HAP-1 (cell line): Measurements from ENCODE around the gene SLC16A2.
"Not testable (repeated sequence)": the region's sequence is repeated elsewhere in the genome, so short reads cannot be mapped to it uniquely, and the experiment has no call there.

Experiments
- DNase-seq, 2 experiments: peaks; one replicate each; pipeline ENCODE4 v3.0.0-alpha.2; 2016 to 2020; ENCODE audit warnings: low spot score in 2 of 2
- H3K27me3 ChIP-seq: fragments of 250-450 bp; sonication (Bioruptor Pico); 2 replicates; pipeline ENCODE4 v1.5.1; 2020; ENCODE audit warnings: low read depth, mild to moderate bottlenecking, moderate library complexity
- H3K36me3 ChIP-seq: fragments of 250-450 bp; sonication (Bioruptor Pico); replicated peaks from 2 replicates; pipeline ENCODE4 v1.5.1; 2020; ENCODE audit warnings: mild to moderate bottlenecking
- H3K4me1 ChIP-seq: fragments of 250-450 bp; sonication (Bioruptor Pico); 2 replicates; pipeline ENCODE4 v1.5.1; 2020; ENCODE audit warnings: mild to moderate bottlenecking
- H3K4me3 ChIP-seq: fragments of 250-450 bp; sonication (Bioruptor Pico); 2 replicates; pipeline ENCODE4 v1.5.1; 2020; ENCODE audit warnings: mild to moderate bottlenecking, moderate library complexity
- H3K9me3 ChIP-seq: fragments of 250-450 bp; sonication (Bioruptor Pico); 2 replicates; pipeline ENCODE4 v1.5.1; 2020; ENCODE audit warnings: mild to moderate bottlenecking, moderate library complexity
- in situ Hi-C: fragments of 300-500 bp; cut with MboI; formaldehyde crosslinking; loops from 3 replicates; pipeline ENCODE4 v1.14.3; 2020; ENCODE audit warnings: low sequenced_read_pairs, inconsistent platforms, mixed read lengths

The SLC16A2 gene

DNA sequence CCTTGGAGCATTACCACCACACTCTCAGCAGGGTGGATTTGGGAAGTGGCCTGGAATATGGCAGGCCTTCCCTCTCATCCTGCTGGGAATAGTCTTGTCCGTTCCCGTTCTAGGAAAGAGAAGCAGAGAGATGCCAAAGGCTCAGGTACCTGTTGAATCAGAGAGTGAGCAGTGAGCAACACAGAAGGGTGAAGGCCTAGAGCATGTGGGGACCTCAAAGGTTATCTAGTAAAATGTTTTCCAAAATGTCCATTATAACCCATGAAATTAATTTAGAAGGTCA, 30.8 kb downstream of the SLC16A2 start:
- DNase-seq = no peak
- Histone ChIP-seq H3K4me1 (no peaks in the 10 kb centered on the region), H3K4me3 (no peak overlapping the region), H3K9me3 (no peaks in the 10 kb centered on the region), H3K27me3 (no peaks in the 10 kb centered on the region), H3K36me3 (no peaks in the 10 kb centered on the region)
- in situ Hi-C loops = no loop called here

- in situ Hi-C loops = no loop called here
- Histone ChIP-seq H3K4me1 (no peaks in the 10 kb centered on the region), H3K27me3 (no peaks in the 10 kb centered on the region), H3K4me3 (no peak overlapping the region), H3K9me3 (no peaks in the 10 kb centered on the region), H3K36me3 (no peaks in the 10 kb centered on the region)
- no peak for DNase-seq
Measured at GRCh38 chrX:74453178-74453577, 31.9 kb downstream of the SLC16A2 start.

GRCh38 chrX:74454233-74454632, 32.9 kb downstream of the SLC16A2 start:
- in situ Hi-C loops, H3K27me3 ChIP-seq, H3K9me3 ChIP-seq, H3K4me3 ChIP-seq, DNase-seq, H3K36me3 ChIP-seq, H3K4me1 ChIP-seq: not testable (repeated sequence)

DNA sequence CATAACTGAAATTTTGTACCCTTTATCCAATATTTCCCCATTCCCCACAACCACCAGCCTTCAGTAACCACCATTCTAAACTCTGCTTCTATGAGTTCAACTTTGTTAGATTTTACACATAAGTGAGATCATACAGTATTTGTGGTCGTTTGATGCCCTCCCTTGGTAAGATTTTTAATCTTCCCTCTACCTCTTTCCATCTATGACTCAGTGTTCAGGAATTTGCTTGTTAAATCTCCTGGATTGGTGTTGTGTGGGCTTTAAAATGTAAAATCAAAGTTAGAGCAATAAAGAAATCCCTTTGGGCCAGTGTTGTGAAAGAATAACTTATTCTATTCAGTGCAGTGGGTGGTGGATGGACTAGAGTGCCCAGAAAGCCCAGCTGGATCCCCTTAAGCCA, 37.4 kb downstream of the SLC16A2 start:
- DNase-seq = peak; percentile 51 to 77
- Histone ChIP-seq H3K4me1 (peaks cover 3% of the 10 kb centered on the region), H3K36me3 (no peaks in the 10 kb centered on the region), H3K4me3 (no peak overlapping the region), H3K27me3 (no peaks in the 10 kb centered on the region), H3K9me3 (no peaks in the 10 kb centered on the region)
- in situ Hi-C loops = no loop called here

GRCh38 chrX:74461384-74461783, 40.1 kb downstream of the SLC16A2 start:
- no peaks in the 10 kb centered on the region for H3K9me3 ChIP-seq
- H3K4me1 ChIP-seq = peaks cover 3% of the 10 kb centered on the region
- no peak overlapping the region for H3K4me3 ChIP-seq
- no peak for DNase-seq
- in situ Hi-C loops = no loop called here
- H3K36me3 ChIP-seq = no peaks in the 10 kb centered on the region
- no peaks in the 10 kb centered on the region for H3K27me3 ChIP-seq

- in situ Hi-C loops = no loop called here
- no peak for DNase-seq
- H3K4me3 ChIP-seq = no peak overlapping the region
Measured at GRCh38 chrX:74464722-74465121, 43.4 kb downstream of the SLC16A2 start.

GRCh38 chrX:74465424-74465823, 44.1 kb downstream of the SLC16A2 start:
- in situ Hi-C loops = no loop called here
- no peaks in the 10 kb centered on the region for H3K4me1 ChIP-seq

More at GRCh38 chrX:74464722-74465121, 43.4 kb downstream of the SLC16A2 start:
- H3K36me3 ChIP-seq = no peaks in the 10 kb centered on the region
- H3K4me1 ChIP-seq = no peaks in the 10 kb centered on the region
- no peaks in the 10 kb centered on the region for H3K27me3 ChIP-seq
- no peaks in the 10 kb centered on the region for H3K9me3 ChIP-seq

GRCh38 chrX:74467656-74468055, 46.4 kb downstream of the SLC16A2 start:
- Histone ChIP-seq H3K36me3 (no peaks in the 10 kb centered on the region), H3K4me3 (no peak overlapping the region), H3K9me3 (no peaks in the 10 kb centered on the region), H3K27me3 (no peaks in the 10 kb centered on the region), H3K4me1 (no peaks in the 10 kb centered on the region)
- in situ Hi-C loops = no loop called here
- DNase-seq = no peak

More at GRCh38 chrX:74465424-74465823, 44.1 kb downstream of the SLC16A2 start:
- Histone ChIP-seq H3K36me3 (no peaks in the 10 kb centered on the region), H3K9me3 (no peaks in the 10 kb centered on the region), H3K27me3 (no peaks in the 10 kb centered on the region), H3K4me3 (no peak overlapping the region)
- DNase-seq = no peak

DNA sequence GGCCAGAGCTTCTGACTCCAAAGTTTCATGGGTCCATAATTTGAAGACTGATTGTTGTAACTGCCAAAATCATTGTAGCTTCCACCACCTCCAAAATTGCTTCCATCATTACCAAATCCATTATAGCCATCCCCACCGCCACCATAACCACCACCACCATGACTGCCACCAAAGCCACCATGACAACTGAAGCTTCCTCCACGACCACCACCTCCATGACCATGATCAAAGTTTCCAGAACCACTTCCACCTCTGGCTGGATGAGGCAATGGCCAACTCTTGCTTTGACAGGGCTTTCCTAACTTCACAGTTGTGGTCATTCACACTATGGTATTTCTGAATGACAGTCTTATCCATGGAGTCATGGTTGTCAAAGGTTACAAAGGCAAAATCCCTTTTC, 51.8 kb downstream of the SLC16A2 start:
- H3K4me1 ChIP-seq, in situ Hi-C loops, H3K36me3 ChIP-seq, H3K9me3 ChIP-seq, H3K4me3 ChIP-seq, DNase-seq, H3K27me3 ChIP-seq: not testable (repeated sequence)

GRCh38 chrX:74490247-74490646, 69.0 kb downstream of the SLC16A2 start:
- in situ Hi-C loops = no loop called here
- DNase-seq = no peak
- Histone ChIP-seq H3K36me3 (no peaks in the 10 kb centered on the region), H3K4me3 (no peak overlapping the region), H3K4me1 (no peaks in the 10 kb centered on the region), H3K9me3 (no peaks in the 10 kb centered on the region), H3K27me3 (no peaks in the 10 kb centered on the region)

GRCh38 chrX:74492720-74493201, 71.5 kb downstream of the SLC16A2 start:
- no peaks in the 10 kb centered on the region for H3K27me3 ChIP-seq

DNA sequence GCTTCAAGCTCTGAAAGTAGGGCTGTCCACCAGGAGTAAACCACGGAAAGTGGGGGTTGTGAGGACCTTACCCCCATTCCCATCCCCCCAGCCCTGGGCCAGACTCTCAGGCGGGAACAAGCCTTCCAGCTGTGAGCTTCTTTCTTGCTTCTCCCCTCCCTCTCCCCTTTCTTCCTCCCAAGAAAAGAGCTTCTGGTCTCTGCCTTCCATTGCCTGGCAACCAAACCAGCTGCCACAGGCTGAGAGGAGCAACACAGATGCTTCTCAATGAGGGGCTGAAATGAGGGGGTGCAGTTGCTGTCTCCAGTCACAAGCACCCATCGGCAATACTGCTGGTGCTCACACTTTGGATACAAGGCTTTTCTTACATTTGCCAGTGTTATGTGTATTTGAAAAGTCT, 72.5 kb downstream of the SLC16A2 start:
- in situ Hi-C loops = no loop called here
- Histone ChIP-seq H3K4me3 (no peak overlapping the region), H3K27me3 (no peaks in the 10 kb centered on the region), H3K36me3 (no peaks in the 10 kb centered on the region), H3K9me3 (no peaks in the 10 kb centered on the region), H3K4me1 (no peaks in the 10 kb centered on the region)
- no peak for DNase-seq

More at GRCh38 chrX:74492720-74493201, 71.5 kb downstream of the SLC16A2 start:
- Histone ChIP-seq H3K4me1 (no peaks in the 10 kb centered on the region), H3K36me3 (no peaks in the 10 kb centered on the region), H3K4me3 (no peak overlapping the region), H3K9me3 (no peaks in the 10 kb centered on the region)
- peak in 1 of 2 experiments; percentile 39 for DNase-seq
- in situ Hi-C loops = no loop called here

DNA sequence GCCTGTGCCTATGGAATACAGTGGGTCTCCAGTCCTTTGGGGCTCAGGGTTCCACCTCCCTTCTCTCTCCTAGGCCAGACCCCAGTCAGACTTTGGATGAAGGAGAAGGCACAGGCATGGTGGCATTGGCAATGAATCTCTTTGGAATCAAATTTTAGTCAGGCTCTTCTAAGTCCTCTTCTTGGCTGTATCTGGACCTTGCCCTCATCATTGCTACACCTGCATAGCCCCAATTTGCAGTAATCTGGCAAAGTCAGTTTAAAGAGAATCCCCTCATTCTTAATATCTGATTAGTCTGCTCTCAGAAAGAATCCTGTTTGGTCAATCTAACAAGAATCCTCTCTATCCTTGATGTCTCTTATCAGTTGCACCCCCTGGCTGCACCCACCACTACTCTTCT, 77.6 kb downstream of the SLC16A2 start:
- in situ Hi-C loops = no loop called here
- Histone ChIP-seq H3K27me3 (no peaks in the 10 kb centered on the region), H3K4me1 (no peaks in the 10 kb centered on the region), H3K36me3 (no peaks in the 10 kb centered on the region), H3K4me3 (no peak overlapping the region), H3K9me3 (no peaks in the 10 kb centered on the region)
- no peak for DNase-seq

GRCh38 chrX:74500067-74500466, 78.8 kb downstream of the SLC16A2 start:
- no peak for DNase-seq
- Histone ChIP-seq H3K27me3 (no peaks in the 10 kb centered on the region), H3K9me3 (no peaks in the 10 kb centered on the region), H3K36me3 (no peaks in the 10 kb centered on the region), H3K4me3 (no peak overlapping the region), H3K4me1 (no peaks in the 10 kb centered on the region)
- in situ Hi-C loops = no loop called here

DNA sequence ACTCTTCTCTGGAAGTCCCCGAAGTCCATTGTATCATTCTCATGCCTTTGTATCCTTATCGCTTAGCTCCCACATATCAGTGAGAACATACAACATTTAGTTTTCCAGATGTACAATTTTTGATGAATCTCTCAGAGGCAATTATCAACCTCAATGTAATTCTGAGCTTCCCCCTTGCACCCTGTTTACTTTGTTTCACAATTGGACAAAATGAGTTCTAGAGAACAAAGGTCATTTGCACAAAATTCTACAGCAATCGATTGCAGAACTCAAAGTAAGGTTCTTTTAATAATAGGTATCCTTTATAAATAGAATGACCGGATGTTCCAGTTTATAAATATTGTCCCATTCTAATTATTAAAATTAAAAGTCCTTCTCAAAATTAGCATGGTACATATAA, 79.3 kb downstream of the SLC16A2 start:
- in situ Hi-C loops = no loop called here
- no peak for DNase-seq
- Histone ChIP-seq H3K9me3 (no peaks in the 10 kb centered on the region), H3K4me3 (no peak overlapping the region), H3K4me1 (no peaks in the 10 kb centered on the region), H3K27me3 (no peaks in the 10 kb centered on the region), H3K36me3 (no peaks in the 10 kb centered on the region)
